ENCODE results near the gene TBL3. TPM values are rescaled to one million over a fixed set of nuclear protein-coding genes. Genes with fewer than 3 reads are reported as not detected.

TBL3 gene
- total RNA-seq, 1 experiment from 2014 or later, result 68.9 TPM

GRCh38 chr16:1922357-1922756, 49.5 kb upstream of the TBL3 start:
- Histone ChIP-seq H3K79me2 (ENCODE audit: insufficient read depth, low read length) (no peaks in the 10 kb centered on the region), H4K20me1 (ENCODE audit: insufficient read depth) (no peaks in the 10 kb centered on the region), H3K9me2 (ENCODE audit: insufficient read depth) (no peaks in the 10 kb centered on the region), H3K27me3 (ENCODE audit: insufficient read depth, low read length) (no peaks in the 10 kb centered on the region), H3K4me2 (ENCODE audit: low read length) (no peak overlapping the region), H3K4me1 (ENCODE audit: control insufficient read depth in 1 of 2, insufficient read depth in 2 of 2, low read length in 2 of 2) (peaks cover 22 to 32% of the 10 kb centered on the region in 2 experiments), H3K9ac (ENCODE audit: low read length) (no peak overlapping the region), H2AFZ (ENCODE audit: low read depth, low read length, poor library complexity, severe bottlenecking) (no peak overlapping the region), H3K27ac (ENCODE audit: low read depth, low read length) (no peak overlapping the region), H3K4me3 (replicated peaks in 1 of 2; ENCODE audit: low read depth in 1 of 2, low read length in 2 of 2) (no peak overlapping the region), H3K9me3 (ENCODE audit: control insufficient read depth in 1 of 2, insufficient read depth in 1 of 2, low read depth in 1 of 2, low read length in 2 of 2) (no peaks in the 10 kb centered on the region), H3K36me3 (ENCODE audit: control insufficient read depth in 1 of 2, insufficient read depth in 2 of 2, low read length in 2 of 2) (no peaks in the 10 kb centered on the region)
- no peak for ATAC-seq
- RAD21 ChIA-PET (ENCODE audit: low non-redundant PET in 1 of 2, low total read pairs in 2 of 2, uncharacterized antibody in 2 of 2, unreplicated experiment in 2 of 2), result no interaction called here
- intact Hi-C loops (cut with micrococcal nuclease), result no loop called here
- POLR2A ChIA-PET, result interaction anchor here (2.1 kb wide), 1 partner anchor 42 kb away, joined by 8 read pairs; the partner anchor contains the start of gene RPS2
- no TSS peak for BruUV-seq (replicated peaks)
- no peak for DNase-seq (ENCODE audit: low read depth, low spot score)
- TF ChIP-seq YY1 (IDR thresholded peaks at IDR 0.05; ENCODE audit: extremely low read depth, insufficient replicate concordance, low read depth, low read length) (no peak), CBX3 (IDR thresholded peaks at IDR 0.05; ENCODE audit: low read depth) (no peak), ATF3 (IDR thresholded peaks at IDR 0.05) (no peak), SIN3A (IDR thresholded peaks at IDR 0.05; ENCODE audit: low read depth) (no peak), MAX (IDR thresholded peaks at IDR 0.05) (no peak), TCF7L2 (IDR thresholded peaks at IDR 0.05; ENCODE audit: borderline replicate concordance, extremely low read depth, insufficient read depth, insufficient read length) (no peak), POLR2A (IDR thresholded peaks at IDR 0.05; ENCODE audit: borderline replicate concordance, extremely low read depth, insufficient read depth, insufficient read length) (no peak), EGR1 (IDR thresholded peaks at IDR 0.05; ENCODE audit: low read depth) (no peak), ZBTB33 (IDR thresholded peaks at IDR 0.05; ENCODE audit: extremely low read depth, insufficient replicate concordance, low read length) (no peak), ZFX (IDR thresholded peaks at IDR 0.05) (no peak), POLR2AphosphoS5 (IDR thresholded peaks at IDR 0.05; ENCODE audit: low read depth, low read length) (no peak)
- CTCF ChIA-PET, result no interaction called here

All from HCT116 (cell line).